HG03108 (cell line): ENCODE measurements around the gene STRN.
"Not testable (repeated sequence)": the region's sequence is repeated elsewhere in the genome, so short reads cannot be mapped to it uniquely, and the experiment has no call there.

ENCODE experiments used
- ATAC-seq: cut with Tn5 transposase; IDR thresholded peaks from one replicate; pipeline ENCODE4 v1.9.1; 2021; ENCODE audit warnings: moderate library complexity; ENCODE audit not compliant: unreplicated experiment

Gene STRN

GRCh38 chr2:36915627-36916026, 50.7 kb downstream of the STRN start:
- ATAC-seq = no peak

- no peak for ATAC-seq
Measured at GRCh38 chr2:36912695-36913094, 53.6 kb downstream of the STRN start.

- no peak for ATAC-seq
Measured at GRCh38 chr2:36911012-36911411, 55.3 kb downstream of the STRN start.

GRCh38 chr2:36906277-36906676, 60.1 kb downstream of the STRN start:
- no peak for ATAC-seq

GRCh38 chr2:36904636-36905035, 61.7 kb downstream of the STRN start:
- ATAC-seq = no peak

GRCh38 chr2:36902385-36903120, 63.8 kb downstream of the STRN start:
- ATAC-seq = no peak

GRCh38 chr2:36892805-36893204, 73.5 kb downstream of the STRN start:
- no peak for ATAC-seq

GRCh38 chr2:36889795-36890194, 76.5 kb downstream of the STRN start:
- ATAC-seq = no peak

GRCh38 chr2:36887095-36887494, 79.2 kb downstream of the STRN start:
- not testable (repeated sequence) for ATAC-seq

- no peak for ATAC-seq
Measured at GRCh38 chr2:36886664-36887063, 79.7 kb downstream of the STRN start.

GRCh38 chr2:36885605-36886004, 80.7 kb downstream of the STRN start:
- no peak for ATAC-seq

- ATAC-seq = no peak
Measured at GRCh38 chr2:36882532-36882931, 83.8 kb downstream of the STRN start.

GRCh38 chr2:36881816-36882215, 84.5 kb downstream of the STRN start:
- ATAC-seq = no peak

GRCh38 chr2:36878429-36878828, 87.9 kb downstream of the STRN start:
- no peak for ATAC-seq

GRCh38 chr2:36871068-36871707, 95.1 kb downstream of the STRN start:
- no peak for ATAC-seq

- ATAC-seq = no peak
Measured at GRCh38 chr2:36869606-36870005, 96.7 kb downstream of the STRN start.

GRCh38 chr2:36861896-36862295, 104.4 kb downstream of the STRN start:
- no peak for ATAC-seq

GRCh38 chr2:36859366-36859792, 107.0 kb downstream of the STRN start:
- ATAC-seq = no peak

GRCh38 chr2:36858551-36859365, 107.6 kb downstream of the STRN start:
- peak; percentile 84 for ATAC-seq

GRCh38 chr2:36857713-36858112, 108.6 kb downstream of the STRN start:
- no peak for ATAC-seq

- ATAC-seq = no peak
Measured at GRCh38 chr2:36855429-36855828, 110.9 kb downstream of the STRN start.

GRCh38 chr2:36854241-36854640, 112.1 kb downstream of the STRN start:
- no peak for ATAC-seq
